Transverse colon (tissue), 4 donors: ENCODE data around the gene CACNA1I.

ENCODE experiments used
- EP300 ChIP-seq: sonication (generic); formaldehyde crosslinking; IDR thresholded peaks from one replicate; pipeline ENCODE4 v1.6.1; 2017; ENCODE audit warnings: antibody characterized with exemption, low read depth
- POLR2A ChIP-seq: fragments of 450-650 bp; IDR thresholded peaks from one replicate; pipeline ENCODE4 v1.6.1; 2016; ENCODE audit warnings: antibody characterized with exemption, mild to moderate bottlenecking, moderate library complexity
- POLR2AphosphoS5 ChIP-seq, 3 donors: sonication (generic); formaldehyde crosslinking; IDR thresholded peaks; one replicate each; pipeline ENCODE4 v1.6.1; 2016; ENCODE audit warnings: antibody characterized with exemption in 3 of 3
- TF ChIP-seq, protein P1 (sequence below), 5 experiments: fragments of 200-600 bp in 3 of 5; fragments of 450-650 bp in 2 of 5; sonication (generic) in 3 of 5; IDR thresholded peaks; 1 replicate in 2 of 5; 2 replicates in 3 of 5; pipeline ENCODE4 v1.5.1; 2016 to 2017; ENCODE audit warnings: antibody characterized with exemption in 5 of 5, inconsistent platforms in 3 of 5, mild to moderate bottlenecking in 2 of 5, moderate library complexity in 1 of 5

GRCh38 chr22:39647836-39648629, 77.5 kb downstream of the CACNA1I start:
- TF ChIP-seq, protein P1, sequence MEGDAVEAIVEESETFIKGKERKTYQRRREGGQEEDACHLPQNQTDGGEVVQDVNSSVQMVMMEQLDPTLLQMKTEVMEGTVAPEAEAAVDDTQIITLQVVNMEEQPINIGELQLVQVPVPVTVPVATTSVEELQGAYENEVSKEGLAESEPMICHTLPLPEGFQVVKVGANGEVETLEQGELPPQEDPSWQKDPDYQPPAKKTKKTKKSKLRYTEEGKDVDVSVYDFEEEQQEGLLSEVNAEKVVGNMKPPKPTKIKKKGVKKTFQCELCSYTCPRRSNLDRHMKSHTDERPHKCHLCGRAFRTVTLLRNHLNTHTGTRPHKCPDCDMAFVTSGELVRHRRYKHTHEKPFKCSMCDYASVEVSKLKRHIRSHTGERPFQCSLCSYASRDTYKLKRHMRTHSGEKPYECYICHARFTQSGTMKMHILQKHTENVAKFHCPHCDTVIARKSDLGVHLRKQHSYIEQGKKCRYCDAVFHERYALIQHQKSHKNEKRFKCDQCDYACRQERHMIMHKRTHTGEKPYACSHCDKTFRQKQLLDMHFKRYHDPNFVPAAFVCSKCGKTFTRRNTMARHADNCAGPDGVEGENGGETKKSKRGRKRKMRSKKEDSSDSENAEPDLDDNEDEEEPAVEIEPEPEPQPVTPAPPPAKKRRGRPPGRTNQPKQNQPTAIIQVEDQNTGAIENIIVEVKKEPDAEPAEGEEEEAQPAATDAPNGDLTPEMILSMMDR (IDR thresholded peaks at IDR 0.05), result no peak
- TF ChIP-seq POLR2A (no peak), POLR2AphosphoS5 (IDR thresholded peaks at IDR 0.05) (no peak), EP300 (no peak)
